H9 (cell line): ENCODE measurements around the gene WDFY3. TPM values are rescaled to one million over a fixed set of nuclear protein-coding genes. Genes with fewer than 3 reads are reported as not detected.

Source experiments
- DNase-seq: peaks from one replicate; pipeline ENCODE4 v3.0.0-alpha.2; 2017
- H2AFZ ChIP-seq: one replicate; pipeline ENCODE4 v1.6.1; 2013; ENCODE audit warnings: mild to moderate bottlenecking, low read length, control low read depth, moderate library complexity
- H2AK5ac ChIP-seq: 2 replicates; pipeline ENCODE4 v1.6.1; 2013; ENCODE audit warnings: low read length, control low read depth, mixed read lengths; ENCODE audit not compliant: insufficient read length
- H2BK120ac ChIP-seq: one replicate; pipeline ENCODE4 v1.6.1; 2013; ENCODE audit warnings: low read depth, mild to moderate bottlenecking, low read length, control low read depth, inconsistent platforms; ENCODE audit not compliant: poor library complexity, severe bottlenecking
- H2BK12ac ChIP-seq: 2 replicates; pipeline ENCODE4 v1.6.1; 2013; ENCODE audit warnings: low read length, control low read depth, mixed read lengths, low read depth; ENCODE audit not compliant: insufficient read length
- H2BK15ac ChIP-seq: 2 replicates; pipeline ENCODE4 v1.6.1; 2013; ENCODE audit warnings: low read depth, low read length, control low read depth
- H2BK20ac ChIP-seq: one replicate; pipeline ENCODE4 v1.6.1; 2013; ENCODE audit warnings: low read depth, mild to moderate bottlenecking, low read length, control low read depth, inconsistent platforms; ENCODE audit not compliant: poor library complexity, severe bottlenecking
- H2BK5ac ChIP-seq: 2 replicates; pipeline ENCODE4 v1.6.1; 2013; ENCODE audit warnings: low read length, control low read depth, mixed read lengths; ENCODE audit not compliant: insufficient read length
- H3K14ac ChIP-seq: 2 replicates; pipeline ENCODE4 v1.6.1; 2013; ENCODE audit warnings: low read length, control low read depth; ENCODE audit not compliant: insufficient read depth
- H3K18ac ChIP-seq: 2 replicates; pipeline ENCODE4 v1.6.1; 2013; ENCODE audit warnings: low read depth, mild to moderate bottlenecking, mixed read lengths, low read length, control low read depth; ENCODE audit not compliant: insufficient read length
- H3K23ac ChIP-seq: 2 replicates; pipeline ENCODE4 v1.6.1; 2013; ENCODE audit warnings: low read length, control low read depth, mixed read lengths, low read depth; ENCODE audit not compliant: insufficient read length
- H3K23me2 ChIP-seq: 2 replicates; pipeline ENCODE4 v1.6.1; 2013; ENCODE audit warnings: low read depth, mild to moderate bottlenecking, mixed read lengths, low read length, control low read depth; ENCODE audit not compliant: insufficient read length, poor library complexity, severe bottlenecking
- H3K27ac ChIP-seq: 2 replicates; pipeline ENCODE4 v1.5.1; 2013; ENCODE audit warnings: low read length, control low read depth, mixed read lengths, low read depth; ENCODE audit not compliant: insufficient read length
- H3K27me3 ChIP-seq: 2 replicates; pipeline ENCODE4 v1.6.1; 2013; ENCODE audit warnings: low read length, control low read depth, inconsistent platforms; ENCODE audit not compliant: insufficient read depth
- H3K4ac ChIP-seq: 2 replicates; pipeline ENCODE4 v1.6.1; 2013; ENCODE audit warnings: low read depth, mild to moderate bottlenecking, control low read depth, inconsistent platforms, low read length, moderate library complexity
- H3K4me1 ChIP-seq: 2 replicates; pipeline ENCODE4 v1.6.1; 2013; ENCODE audit warnings: low read length, control low read depth, inconsistent platforms; ENCODE audit not compliant: insufficient read depth
- H3K4me2 ChIP-seq: 2 replicates; pipeline ENCODE4 v1.6.1; 2013; ENCODE audit warnings: low read length, control low read depth, mixed read lengths; ENCODE audit not compliant: insufficient read length, insufficient read depth
- H3K56ac ChIP-seq: 2 replicates; pipeline ENCODE4 v1.6.1; 2013; ENCODE audit warnings: low read depth, mild to moderate bottlenecking, mixed read lengths, low read length, control low read depth; ENCODE audit not compliant: insufficient read length
- H3K79me1 ChIP-seq: 2 replicates; pipeline ENCODE4 v1.6.1; 2013; ENCODE audit warnings: low read depth, mild to moderate bottlenecking, moderate library complexity, low read length, control low read depth, inconsistent platforms; ENCODE audit not compliant: insufficient read depth, poor library complexity, severe bottlenecking
- H3K79me2 ChIP-seq: 2 replicates; pipeline ENCODE4 v1.6.1; 2013; ENCODE audit warnings: low read length, control low read depth, inconsistent platforms; ENCODE audit not compliant: insufficient read depth
- H3K9ac ChIP-seq: 2 replicates; pipeline ENCODE4 v1.6.1; 2013; ENCODE audit warnings: low read length, control low read depth, mixed read lengths; ENCODE audit not compliant: insufficient read length; ENCODE audit errors: extremely low read depth
- H3K9me3 ChIP-seq: one replicate; pipeline ENCODE4 v1.6.1; 2013; ENCODE audit warnings: low read depth, low read length, inconsistent platforms; ENCODE audit not compliant: control insufficient read depth
- H3T11ph ChIP-seq: one replicate; pipeline ENCODE4 v1.6.1; 2013; ENCODE audit warnings: mild to moderate bottlenecking, low read length, control low read depth, inconsistent platforms
- H4K20me1 ChIP-seq: one replicate; pipeline ENCODE4 v1.6.1; 2013; ENCODE audit not compliant: control insufficient read depth, insufficient read length, insufficient read depth
- H4K5ac ChIP-seq: 2 replicates; pipeline ENCODE4 v1.6.1; 2013; ENCODE audit warnings: low read depth, mild to moderate bottlenecking, mixed read lengths, low read length, control low read depth; ENCODE audit not compliant: insufficient read length
- H4K8ac ChIP-seq: replicated peaks from 2 replicates; pipeline ENCODE4 v1.6.1; 2013; ENCODE audit warnings: low read length, control low read depth, mixed read lengths, low read depth; ENCODE audit not compliant: insufficient read length
- H4K91ac ChIP-seq: 2 replicates; pipeline ENCODE4 v1.6.1; 2013; ENCODE audit warnings: low read depth, mild to moderate bottlenecking, moderate library complexity, mixed read lengths, low read length, control low read depth; ENCODE audit not compliant: insufficient read length
- H3K27ac Mint-ChIP-seq, 3 experiments: 2 replicates in 2 of 3; 3 replicates in 1 of 3; pipeline ENCODE4 v1.8.0; 2020 to 2021; ENCODE audit warnings: mixed read lengths in 3 of 3, mild to moderate bottlenecking in 1 of 3, moderate library complexity in 1 of 3
- H3K27me3 Mint-ChIP-seq: 2 replicates; pipeline ENCODE4 v1.8.0; 2021; ENCODE audit warnings: low read depth, mild to moderate bottlenecking, moderate library complexity, mixed read lengths
- H3K36me3 Mint-ChIP-seq, 3 experiments: 2 replicates in 2 of 3; 3 replicates in 1 of 3; pipeline ENCODE4 v1.8.0; 2020 to 2021; ENCODE audit warnings: low read depth in 3 of 3, mixed read lengths in 3 of 3; ENCODE audit not compliant: insufficient read depth in 1 of 3
- H3K4me1 Mint-ChIP-seq, 2 experiments: 2 replicates each; pipeline ENCODE4 v1.8.0; 2020; ENCODE audit warnings: mixed read lengths in 2 of 2
- H3K4me3 Mint-ChIP-seq, 2 experiments: 2 replicates in 1 of 2; 3 replicates in 1 of 2; pipeline ENCODE4 v1.8.0; 2020 to 2021; ENCODE audit warnings: mild to moderate bottlenecking in 2 of 2, mixed read lengths in 2 of 2, moderate library complexity in 1 of 2
- H3K9me3 Mint-ChIP-seq, 2 experiments: 2 replicates in 1 of 2; 3 replicates in 1 of 2; pipeline ENCODE4 v1.8.0; 2020; ENCODE audit warnings: mild to moderate bottlenecking in 2 of 2, mixed read lengths in 2 of 2, moderate library complexity in 1 of 2
- CTCF ChIP-seq: fragments of 200-600 bp; sonication (generic); conservative IDR thresholded peaks from 3 replicates; pipeline ENCODE4 v1.8.0; 2021; ENCODE audit warnings: antibody characterized with exemption, mild to moderate bottlenecking
- WGBS: extraction: QIAGEN DNeasy Blood & Tissue Kit; methylation state at CpG from one replicate; pipeline ENCODE4 v1.1.7; 2013; ENCODE audit warnings: missing lambda C conversion rate, low lambda C conversion rate, mixed read lengths; ENCODE audit not compliant: insufficient read length; ENCODE audit errors: extremely low coverage; 5-methylcytosine and 5-hydroxymethylcytosine counted together
- total RNA-seq: library from RNA; stranded (reverse); gene quantifications from 2 replicates; pipeline ENCODE4 v1.2.1, GENCODE V29; 2021

WDFY3 gene
- total RNA-seq, 1 experiment from 2014 or later, result 54.6 TPM

- Histone ChIP-seq H4K5ac (no peak overlapping the region), H3K9ac (no peak overlapping the region), H2BK12ac (no peak overlapping the region), H3K4me2 (no peak overlapping the region), H3K56ac (no peak overlapping the region), H3K27me3 (no peaks in the 10 kb centered on the region), H3K4me1 (no peaks in the 10 kb centered on the region), H3K23me2 (no peaks in the 10 kb centered on the region), H3K4ac (no peak overlapping the region), H4K20me1 (no peaks in the 10 kb centered on the region), H2BK20ac (no peak overlapping the region), H3T11ph (no peak overlapping the region), H3K9me3 (no peaks in the 10 kb centered on the region), H2AFZ (no peak overlapping the region), H3K23ac (no peak overlapping the region), H2BK120ac (no peak overlapping the region), H3K27ac (no peak overlapping the region), H3K18ac (no peak overlapping the region), H2AK5ac (no peak overlapping the region), H3K79me1 (no peaks in the 10 kb centered on the region), H4K91ac (no peak overlapping the region), H2BK5ac (no peak overlapping the region), H2BK15ac (no peak overlapping the region), H3K79me2 (no peaks in the 10 kb centered on the region), H3K14ac (no peak overlapping the region), H4K8ac (no peak overlapping the region)
- Mint-ChIP-seq H3K4me3 (no peak overlapping the region), H3K36me3 (peaks cover 0 to 5% (median 4%) of the 10 kb centered on the region in 3 experiments; a peak in 5 of 7 replicates), H3K27ac (no peak overlapping the region; a peak in 1 of 7 replicates), H3K4me1 (peaks cover 12 to 14% of the 10 kb centered on the region in 2 experiments), H3K9me3 (no peaks in the 10 kb centered on the region), H3K27me3 (no peaks in the 10 kb centered on the region)
- TF ChIP-seq CTCF, result no peak
- DNase-seq, result no peak
- no CpG with 5 or more reads among the region's 1 CpG for WGBS
These were observed 88.4 kb downstream of the WDFY3 start for GRCh38 chr4:84878090-84878489.
